Mucosa of gallbladder (tissue), 1 donor: ENCODE results near the gene DCDC1. TPM values are rescaled to one million over a fixed set of nuclear protein-coding genes. Genes with fewer than 3 reads are reported as not detected.

Source experiments
- DNase-seq: peaks from one replicate; pipeline ENCODE4 v3.0.0-alpha.2; 2020; ENCODE audit warnings: low spot score
- total RNA-seq: library from RNA; stranded (reverse); gene quantifications from one replicate; pipeline ENCODE4 v1.2.1, GENCODE V29; 2021
- donor health status: DM: no; HTN: no; CAD: no.

Gene DCDC1
- total RNA-seq, 1 donor from 2014 or later, result 8.1 TPM

DNA sequence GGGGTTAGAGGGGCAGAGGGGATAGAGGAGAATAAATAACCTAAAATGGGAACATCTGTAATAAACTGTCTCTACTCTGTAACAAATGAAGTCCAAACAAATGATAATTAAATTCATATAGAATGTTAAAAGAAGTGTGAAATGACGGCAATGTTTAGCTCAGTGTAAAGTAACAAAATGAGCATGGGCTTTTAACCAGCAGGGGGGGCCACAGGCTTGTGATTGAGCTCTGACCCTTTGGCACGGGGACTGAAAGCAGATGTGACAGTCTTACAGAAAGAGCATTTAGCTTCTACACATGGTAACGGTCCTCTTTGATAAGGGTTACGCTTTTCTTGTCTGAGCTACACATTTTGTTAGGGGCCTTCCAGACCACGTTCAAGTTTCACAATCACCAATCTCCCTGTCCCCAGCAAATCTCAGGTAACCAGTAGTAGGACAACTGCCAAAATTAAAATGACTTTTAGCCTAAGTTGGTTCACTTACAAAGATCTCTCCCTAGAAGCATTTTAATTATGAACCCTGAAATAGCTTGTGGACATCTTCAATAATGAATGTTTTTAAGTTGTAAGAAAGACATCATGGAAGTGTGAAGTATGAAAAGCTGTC is 262.5 kb downstream of the DCDC1 start:
- peak; percentile 56 for DNase-seq

DNA sequence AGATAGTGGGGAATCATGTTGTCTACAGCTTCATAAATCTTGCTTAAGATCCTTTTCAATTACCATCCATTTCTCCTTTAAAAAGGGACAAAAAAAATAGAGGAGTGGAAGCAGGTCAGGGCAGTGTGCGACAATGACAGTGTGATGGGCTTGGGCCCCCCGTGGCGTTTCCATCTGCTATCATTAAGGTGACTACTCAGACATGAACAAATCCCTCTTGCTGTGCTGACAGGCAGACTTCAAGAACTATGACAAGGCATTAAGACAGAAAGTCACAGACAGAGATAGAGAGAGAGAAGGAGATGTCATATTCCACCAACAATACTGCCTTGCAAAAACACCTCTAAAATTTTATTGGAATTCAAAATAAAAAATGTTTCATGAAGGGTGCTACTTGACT is 263.2 kb downstream of the DCDC1 start:
- no peak for DNase-seq

- DNase-seq, result peak; percentile 29
Observed at GRCh38 chr11:31102875-31103274, 266.7 kb downstream of the DCDC1 start.

DNA sequence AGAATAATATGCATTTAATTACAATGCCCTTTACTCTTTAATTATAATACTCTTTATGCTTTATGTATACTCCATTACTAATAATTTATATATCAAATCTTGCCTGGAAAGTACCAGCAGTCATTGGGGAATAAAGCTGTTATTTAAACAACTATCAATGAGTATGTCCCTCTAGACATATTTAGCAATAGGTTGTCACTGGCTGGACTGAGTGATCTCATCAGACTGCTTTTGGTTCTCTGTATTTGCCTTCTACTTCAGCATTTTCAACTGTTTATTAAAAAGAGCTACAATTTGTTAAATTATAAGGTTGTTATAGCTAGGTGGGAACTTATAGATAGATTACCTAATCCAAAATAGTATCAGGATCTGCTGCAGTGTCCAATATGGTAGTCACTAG is 267.2 kb downstream of the DCDC1 start:
- no peak for DNase-seq

DNA sequence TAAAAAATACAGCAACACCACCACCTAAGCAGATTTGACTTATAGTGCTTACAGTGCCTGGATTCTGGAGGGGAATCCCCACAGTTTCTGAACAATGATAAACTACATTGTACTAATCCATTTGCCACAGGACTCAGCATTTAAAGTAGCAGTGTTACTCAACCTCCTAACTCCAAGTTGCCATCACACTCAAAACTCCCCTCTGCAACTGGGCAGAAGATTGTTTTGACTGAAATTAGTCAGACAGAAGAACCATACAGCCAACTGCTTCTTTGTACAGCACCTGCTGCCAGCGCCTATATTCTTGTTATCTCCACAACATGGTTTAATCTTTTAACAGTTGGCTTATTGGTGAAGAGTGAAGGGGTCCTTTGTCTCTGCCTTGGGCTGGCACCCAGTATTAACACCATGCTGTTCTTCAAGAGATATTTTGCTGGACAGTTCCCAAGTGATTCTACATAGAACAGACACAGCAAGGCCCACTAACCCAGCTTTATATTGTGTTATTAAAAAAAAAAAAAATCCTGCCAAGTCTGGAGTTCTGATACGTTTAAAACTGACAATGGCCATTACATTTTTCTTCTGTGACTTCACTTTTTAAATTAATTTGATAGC is 273.2 kb downstream of the DCDC1 start:
- no peak for DNase-seq

- no peak for DNase-seq
Observed at GRCh38 chr11:31092638-31093037, 276.9 kb downstream of the DCDC1 start.

DNA sequence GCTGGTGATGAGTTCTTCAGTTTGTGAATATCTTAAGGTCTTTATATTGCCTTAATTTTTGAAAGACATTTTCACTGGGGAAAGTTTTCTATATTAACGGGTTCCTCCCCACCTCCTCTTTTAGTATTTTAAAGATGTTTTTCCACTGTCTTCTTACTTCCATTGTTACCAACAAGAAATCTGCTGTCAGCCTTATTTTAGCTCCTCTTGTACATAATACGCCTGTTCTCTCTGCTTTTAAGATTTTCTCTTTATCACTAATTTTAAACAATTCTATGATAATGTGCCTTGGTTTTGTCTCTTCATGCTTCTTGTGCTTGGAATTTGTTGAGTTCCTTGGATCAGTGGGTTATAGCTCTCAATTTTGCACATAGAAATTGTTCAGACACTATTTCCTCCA is 280.4 kb downstream of the DCDC1 start:
- no peak for DNase-seq

- DNase-seq, result no peak
Observed at GRCh38 chr11:31069447-31070205, 299.9 kb downstream of the DCDC1 start.

DNA sequence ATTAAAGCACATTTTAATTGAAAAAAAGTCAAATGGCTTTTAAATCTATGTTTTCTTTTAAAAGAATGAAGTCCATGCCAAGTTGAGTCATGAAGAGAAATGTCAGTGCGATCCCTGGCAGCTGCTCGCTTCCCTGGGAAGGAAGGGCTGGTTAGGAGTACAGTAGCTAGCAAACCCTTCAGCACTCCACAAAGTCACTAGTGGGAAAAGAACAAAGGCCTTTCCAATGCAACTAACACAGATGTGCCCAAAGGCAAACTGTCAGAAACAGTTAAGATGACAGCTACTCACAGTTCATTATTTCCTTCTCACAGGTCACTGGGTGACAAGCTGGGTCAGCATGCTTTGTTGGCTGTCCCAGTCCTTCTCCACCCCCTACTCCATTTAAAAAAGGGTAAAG is 308.7 kb downstream of the DCDC1 start:
- DNase-seq, result no peak

- no peak for DNase-seq
Observed at GRCh38 chr11:31059529-31059928, 310.0 kb downstream of the DCDC1 start.

GRCh38 chr11:31050061-31050765 is 319.3 kb downstream of the DCDC1 start:
- DNase-seq, result peak; percentile 30

DNA sequence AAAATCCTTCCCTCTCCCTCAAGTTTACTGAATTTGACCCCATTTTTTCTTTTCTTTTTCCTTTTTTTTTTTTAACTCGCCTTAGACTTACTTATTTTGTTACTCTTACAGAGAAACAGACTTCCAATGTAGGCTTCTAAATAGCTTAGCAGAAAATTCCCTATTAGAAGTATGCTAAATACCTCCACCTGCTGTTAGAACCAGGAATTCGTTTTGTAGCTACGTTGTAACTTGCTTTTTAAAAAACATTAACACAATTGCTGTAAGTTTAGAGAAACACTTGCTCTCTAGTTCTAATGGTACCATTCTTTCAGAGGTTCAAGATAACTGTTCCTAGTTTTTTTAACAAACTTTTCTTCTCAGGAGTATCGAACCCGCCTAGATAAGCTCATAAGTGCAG is 324.2 kb downstream of the DCDC1 start:
- no peak for DNase-seq

- DNase-seq, result no peak
Observed at GRCh38 chr11:31030138-31030792, 339.3 kb downstream of the DCDC1 start.

GRCh38 chr11:31026315-31026714 is 343.2 kb downstream of the DCDC1 start:
- DNase-seq, result no peak

GRCh38 chr11:31022080-31022479 is 347.5 kb downstream of the DCDC1 start:
- DNase-seq, result no peak

DNA sequence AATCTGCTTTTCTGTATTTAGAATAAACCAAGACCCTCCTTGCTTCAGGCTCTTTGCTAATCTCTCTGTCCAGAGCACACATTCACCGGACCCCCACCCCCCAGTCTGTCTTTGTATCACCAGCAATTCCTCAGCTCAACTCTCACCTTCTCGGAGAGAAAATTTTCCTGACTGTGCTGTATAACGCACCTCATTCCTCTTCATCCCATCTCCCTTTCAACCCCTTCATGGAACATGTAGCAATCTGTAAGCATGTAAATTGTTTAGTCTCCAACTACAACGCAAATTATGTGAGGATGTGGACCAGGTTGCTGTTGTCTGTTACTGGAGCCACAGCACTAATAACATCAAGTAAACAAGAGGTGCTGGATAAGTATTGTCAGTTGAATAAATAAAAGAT is 349.8 kb downstream of the DCDC1 start:
- DNase-seq, result no peak

GRCh38 chr11:31005202-31005601 is 364.3 kb downstream of the DCDC1 start:
- no peak for DNase-seq

GRCh38 chr11:31001427-31001826 is 368.1 kb downstream of the DCDC1 start:
- no peak for DNase-seq

- no peak for DNase-seq
Observed at GRCh38 chr11:31000381-31000780, 369.2 kb downstream of the DCDC1 start.

- DNase-seq, result no peak
Observed at GRCh38 chr11:30992513-30992849, 377.1 kb downstream of the DCDC1 start.

- DNase-seq, result no peak
Observed at GRCh38 chr11:30991802-30992512, 377.6 kb downstream of the DCDC1 start.

- DNase-seq, result no peak
Observed at GRCh38 chr11:30991376-30991775, 378.2 kb downstream of the DCDC1 start.
